IMR-90 (cell line): ENCODE data around the gene PLXNB1. TPM values are rescaled to one million over a fixed set of nuclear protein-coding genes. Genes with fewer than 3 reads are reported as not detected.
A peak's percentile ranks its signal among the peaks of the same experiment; 100 is the strongest.

Experiments used
- ATAC-seq: fragments of 200-7000 bp; cut with Tn5 transposase; 2 replicates; pipeline ENCODE4 v1.9.1; 2020; ENCODE audit warnings: low read depth, mild to moderate bottlenecking, moderate library complexity
- BruUV-seq: library from RNA; stranded (reverse); fragments of 400-500 nt; replicated peaks from 2 replicates; lab custom pipeline; 2021; lab: Mats Ljungman, UMichigan
- CTCF ChIA-PET: fragments of 300-600 bp; formaldehyde crosslinking; extraction: SDS; loops from one replicate; lab custom pipeline; 2021; ENCODE audit warnings: antibody characterized with exemption; lab: Yijun Ruan, JAX
- POLR2A ChIA-PET: fragments of 300-600 bp; sonication (Branson Sonifier 250); formaldehyde crosslinking; loops from one replicate; lab custom pipeline; 2022; ENCODE audit warnings: antibody characterized with exemption; ENCODE audit not compliant: unreplicated experiment; lab: Charles Lee
- DNase-seq: peaks from one replicate; pipeline ENCODE4 v3.0.0; 2013
- H2AFZ ChIP-seq: replicated peaks from 2 replicates; pipeline ENCODE3; 2013; ENCODE audit warnings: low read length, mild to moderate bottlenecking; ENCODE audit not compliant: poor library complexity
- H2AK5ac ChIP-seq: 2 replicates; pipeline ENCODE4 v1.6.1; 2013; ENCODE audit warnings: low read depth, low read length, inconsistent platforms
- H2AK9ac ChIP-seq: replicated peaks from 2 replicates; pipeline ENCODE3; 2013; ENCODE audit warnings: mild to moderate bottlenecking, low read depth, low read length, moderate library complexity; ENCODE audit not compliant: poor library complexity
- H2BK120ac ChIP-seq: 2 replicates; pipeline ENCODE4 v1.6.1; 2013; ENCODE audit warnings: low read depth, low read length, inconsistent platforms
- H2BK15ac ChIP-seq: 3 replicates; pipeline ENCODE4 v1.6.1; 2013; ENCODE audit warnings: low read depth, low read length, inconsistent platforms
- H2BK20ac ChIP-seq: 2 replicates; pipeline ENCODE4 v1.6.1; 2013; ENCODE audit warnings: low read depth, mild to moderate bottlenecking, inconsistent platforms, low read length, moderate library complexity
- H2BK5ac ChIP-seq: 2 replicates; pipeline ENCODE4 v1.6.1; 2013; ENCODE audit warnings: mild to moderate bottlenecking, low read depth, low read length, inconsistent platforms; ENCODE audit not compliant: poor library complexity, severe bottlenecking
- H3K14ac ChIP-seq: replicated peaks from 2 replicates; pipeline ENCODE4 v1.6.1; 2013; ENCODE audit warnings: low read depth, low read length, inconsistent platforms
- H3K18ac ChIP-seq: 2 replicates; pipeline ENCODE4 v1.6.1; 2013; ENCODE audit warnings: low read depth, low read length, control low read depth
- H3K23ac ChIP-seq: 2 replicates; pipeline ENCODE4 v1.6.1; 2013; ENCODE audit warnings: low read depth, low read length, inconsistent platforms
- H3K27ac ChIP-seq: 2 replicates; pipeline ENCODE4 v1.5.1; 2013; ENCODE audit warnings: mild to moderate bottlenecking, control low read depth, low read length; ENCODE audit not compliant: insufficient read depth
- H3K27me3 ChIP-seq: 2 replicates; pipeline ENCODE4 v1.6.1; 2013; ENCODE audit warnings: low read length; ENCODE audit not compliant: control insufficient read depth, insufficient read depth
- H3K36me3 ChIP-seq: 2 replicates; pipeline ENCODE4 v1.6.1; 2013; ENCODE audit warnings: low read length, mixed read lengths; ENCODE audit not compliant: control insufficient read depth, insufficient read depth
- H3K4ac ChIP-seq: 2 replicates; pipeline ENCODE4 v1.6.1; 2013; ENCODE audit warnings: low read depth, low read length, inconsistent platforms
- H3K4me1 ChIP-seq: 2 replicates; pipeline ENCODE4 v1.6.1; 2013; ENCODE audit warnings: low read length, mixed read lengths; ENCODE audit not compliant: control insufficient read depth, insufficient read depth
- H3K4me2 ChIP-seq: 2 replicates; pipeline ENCODE4 v1.6.1; 2013; ENCODE audit warnings: low read depth, mild to moderate bottlenecking, control low read depth, low read length, moderate library complexity
- H3K4me3 ChIP-seq: 2 replicates; pipeline ENCODE4 v1.5.1; 2013; ENCODE audit warnings: low read depth, mild to moderate bottlenecking, control low read depth, low read length, moderate library complexity; ENCODE audit not compliant: insufficient read depth
- H3K56ac ChIP-seq: 2 replicates; pipeline ENCODE4 v1.6.1; 2013; ENCODE audit warnings: low read length, inconsistent platforms; ENCODE audit not compliant: insufficient read depth; ENCODE audit errors: extremely low read depth
- H3K79me1 ChIP-seq, 2 experiments: 2 replicates each; pipeline ENCODE4 v1.6.1; 2013; ENCODE audit warnings: low read length in 2 of 2, inconsistent platforms in 1 of 2, low read depth in 1 of 2
- H3K9ac ChIP-seq: 2 replicates; pipeline ENCODE4 v1.6.1; 2013; ENCODE audit warnings: low read depth, low read length, control low read depth
- H3K9me1 ChIP-seq: 2 replicates; pipeline ENCODE4 v1.6.1; 2013; ENCODE audit warnings: low read length, inconsistent platforms; ENCODE audit not compliant: insufficient read depth
- H3K9me3 ChIP-seq: 2 replicates; pipeline ENCODE4 v1.6.1; 2013; ENCODE audit warnings: low read length; ENCODE audit not compliant: control insufficient read depth, insufficient read depth
- H4K20me1 ChIP-seq: 2 replicates; pipeline ENCODE4 v1.6.1; 2013; ENCODE audit warnings: low read length, inconsistent platforms; ENCODE audit not compliant: insufficient read depth
- H4K5ac ChIP-seq: 2 replicates; pipeline ENCODE4 v1.6.1; 2013; ENCODE audit warnings: mild to moderate bottlenecking, low read depth, low read length, control low read depth
- H4K8ac ChIP-seq, 2 experiments: 2 replicates each; pipeline ENCODE4 v1.6.1; 2013; ENCODE audit warnings: low read depth in 2 of 2, low read length in 2 of 2, control low read depth in 1 of 2, inconsistent platforms in 1 of 2
- H4K91ac ChIP-seq: 2 replicates; pipeline ENCODE4 v1.6.1; 2013; ENCODE audit warnings: low read depth, low read length, inconsistent platforms; ENCODE audit not compliant: insufficient read depth
- ELK1 ChIP-seq: fragments of 150-350 bp; IDR thresholded peaks from 2 replicates; pipeline ENCODE4 v1.6.1; 2016; ENCODE audit warnings: low read depth, mild to moderate bottlenecking, low read length, moderate library complexity, borderline replicate concordance
- FOS ChIP-seq: fragments of 150-350 bp; IDR thresholded peaks from 2 replicates; pipeline ENCODE4 v1.6.1; 2016; ENCODE audit warnings: low read depth, low read length
- MAFK ChIP-seq: IDR thresholded peaks from 2 replicates; pipeline ENCODE4 v1.6.1; 2012; ENCODE audit warnings: low read depth, low read length, improper control_type of control experiment
- MAZ ChIP-seq: IDR thresholded peaks from 2 replicates; pipeline ENCODE4 v1.6.1; 2012; ENCODE audit warnings: low read depth, mild to moderate bottlenecking, low read length, improper control_type of control experiment, moderate library complexity, borderline replicate concordance
- MXI1 ChIP-seq: IDR thresholded peaks from 2 replicates; pipeline ENCODE4 v1.6.1; 2012; ENCODE audit warnings: low read depth, mild to moderate bottlenecking, low read length, moderate library complexity, borderline replicate concordance
- NFE2L2 ChIP-seq: fragments of 150-350 bp; IDR thresholded peaks from 2 replicates; pipeline ENCODE4 v1.6.1; 2016; ENCODE audit warnings: low read depth, mild to moderate bottlenecking, low read length
- RCOR1 ChIP-seq: IDR thresholded peaks from 2 replicates; pipeline ENCODE4 v1.6.1; 2012; ENCODE audit warnings: mild to moderate bottlenecking, low read length, improper control_type of control experiment; ENCODE audit not compliant: insufficient replicate concordance
- RFX5 ChIP-seq: IDR thresholded peaks from 2 replicates; pipeline ENCODE4 v1.8.0; 2012; ENCODE audit warnings: low read depth, mild to moderate bottlenecking, low read length, moderate library complexity
- SMC3 ChIP-seq: fragments of 150-350 bp; IDR thresholded peaks from 2 replicates; pipeline ENCODE4 v1.6.1; 2016; ENCODE audit warnings: low read depth, mild to moderate bottlenecking, antibody characterized with exemption, low read length, moderate library complexity
- WGBS, 2 experiments: methylation state at CpG; one replicate each; pipeline versions ENCODE4 v1.1.5 to v1.1.7; 2013; ENCODE audit warnings: missing lambda C conversion rate in 2 of 2; ENCODE audit not compliant: insufficient read length in 1 of 2; ENCODE audit errors: extremely low coverage in 2 of 2; 5-methylcytosine and 5-hydroxymethylcytosine counted together
- dilution Hi-C: fragments of 300-500 bp; cut with HindIII; formaldehyde crosslinking; loops from one replicate; pipeline ENCODE4 v1.14.3; 2018; ENCODE audit warnings: low sequenced_read_pairs; ENCODE audit not compliant: unreplicated experiment
- in situ Hi-C: fragments of 300-500 bp; cut with MboI; formaldehyde crosslinking; loops from 3 replicates; pipeline ENCODE4 v1.14.3; 2019; ENCODE audit warnings: low sequenced_read_pairs, inconsistent platforms, mixed read lengths
- intact Hi-C: fragments of 100-400 bp; cut with micrococcal nuclease; formaldehyde crosslinking; loops from 2 replicates; pipeline ENCODE4 v1.10.0; 2022
- polyA plus RNA-seq, 3 experiments: library from polyadenylated mRNA; depleted of rRNA; stranded (reverse); fragments of >200 nt; gene quantifications; 2 replicates each; pipeline ENCODE4 v1.2.3, GENCODE V29; 2012; ENCODE audit warnings: low replicate concordance in 1 of 3
- total RNA-seq: library from RNA; depleted of rRNA; stranded (reverse); fragments of >200 nt; gene quantifications from 2 replicates; pipeline ENCODE4 v1.2.3, GENCODE V29; 2012

PLXNB1 gene
- total and polyA plus RNA-seq, 2 of the 4 experiments (the other 2 are of a cell fraction) = 5.2 to 25.3 TPM

DNA sequence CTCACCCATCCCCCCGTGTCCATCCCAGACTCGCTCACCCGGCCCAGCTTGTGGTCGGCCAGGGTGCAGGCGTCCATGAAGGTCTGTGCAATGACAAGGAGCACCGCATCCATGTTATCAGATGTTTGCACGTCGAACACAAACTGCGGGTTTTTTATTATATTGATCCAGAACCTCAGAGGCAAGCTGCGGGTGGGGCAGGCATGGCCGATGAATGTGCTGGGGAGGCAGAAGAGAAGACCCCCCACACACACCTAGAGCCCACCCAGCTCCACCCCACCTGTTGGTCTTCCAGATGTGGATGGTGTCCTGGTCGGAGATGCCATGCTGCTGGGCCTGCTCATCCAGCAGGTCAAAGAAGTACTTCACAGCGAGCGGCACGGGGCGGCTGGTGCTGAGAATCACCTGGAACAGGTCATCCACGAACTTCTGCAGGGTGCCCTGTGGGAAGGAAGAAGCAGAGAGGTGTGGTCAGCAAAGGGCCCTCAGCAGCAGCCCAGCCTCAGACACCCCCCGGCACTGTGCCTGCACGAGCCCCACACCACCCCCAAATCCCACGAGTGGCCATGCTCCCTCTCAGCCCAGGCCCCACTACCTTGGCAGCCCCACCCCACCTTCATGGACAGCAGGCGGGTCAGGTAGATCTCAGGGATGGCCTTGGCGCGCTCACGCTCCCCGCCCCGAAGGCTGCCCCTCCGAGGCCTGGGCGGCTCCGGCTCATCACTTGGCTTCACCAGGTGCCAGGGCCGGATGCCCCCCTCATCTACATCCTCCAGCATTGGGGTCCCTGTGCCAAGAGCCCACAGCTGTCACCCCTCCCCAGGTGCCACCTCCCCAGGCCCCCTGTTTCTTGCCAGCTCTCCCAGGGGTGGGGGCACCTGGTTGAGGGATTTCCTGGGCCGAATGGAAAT lies 20.3 kb downstream of the PLXNB1 start:
- no peak overlapping the region for H3K56ac ChIP-seq
- no peaks in the 10 kb centered on the region for H3K9me3 ChIP-seq
- no peak overlapping the region for H3K4ac ChIP-seq
- intact Hi-C loops = no loop called here
- BruUV-seq = no TSS peak
- in situ Hi-C loops = no loop called here
- no peak overlapping the region for H4K91ac ChIP-seq
- H4K5ac ChIP-seq = no peak overlapping the region
- no peak overlapping the region for H3K27ac ChIP-seq
- dilution Hi-C loops = no loop called here
- ChIA-PET CTCF (no interaction called here), POLR2A (no interaction called here)
- no peak overlapping the region for H2BK120ac ChIP-seq
- H2BK20ac ChIP-seq = no peak overlapping the region
- no peaks in the 10 kb centered on the region for H3K4me1 ChIP-seq
- no peaks in the 10 kb centered on the region; the same call in 1 of the 2 replicates for H4K20me1 ChIP-seq
- no peak overlapping the region for H3K14ac ChIP-seq
- H3K4me2 ChIP-seq = no peak overlapping the region
- H3K23ac ChIP-seq = no peak overlapping the region
- H2AK9ac ChIP-seq = peak overlapping the region; percentile 16
- H2BK5ac ChIP-seq = no peak overlapping the region
- no peaks in the 10 kb centered on the region for H3K9me1 ChIP-seq
- H3K79me1 ChIP-seq = no peaks in the 10 kb centered on the region
- TF ChIP-seq MAZ (no peak), SMC3 (no peak), FOS (no peak), RFX5 (no peak), NFE2L2 (no peak), MAFK (no peak), RCOR1 (no peak), MXI1 (no peak), ELK1 (no peak)
- H2BK15ac ChIP-seq = no peak overlapping the region
- H4K8ac ChIP-seq = no peak overlapping the region
- ATAC-seq (no peak), DNase-seq (no peak)
- H3K36me3 ChIP-seq = peaks cover 79% of the 10 kb centered on the region
- 97% methylated on average over 14 of the region's 31 CpGs; no CpG with 5 or more reads in 1 of the 2 experiments for WGBS, 2 experiments
- no peak overlapping the region for H3K4me3 ChIP-seq
- no peak overlapping the region for H2AK5ac ChIP-seq
- no peaks in the 10 kb centered on the region for H3K27me3 ChIP-seq
- H3K9ac ChIP-seq = no peak overlapping the region
- H2AFZ ChIP-seq = no peak overlapping the region
- no peak overlapping the region for H3K18ac ChIP-seq
